ENCODE measurements around the gene GALNT18.
"Not testable (repeated sequence)": the region's sequence is repeated elsewhere in the genome, so short reads cannot be mapped to it uniquely, and the experiment has no call there.

GALNT18 gene

DNA sequence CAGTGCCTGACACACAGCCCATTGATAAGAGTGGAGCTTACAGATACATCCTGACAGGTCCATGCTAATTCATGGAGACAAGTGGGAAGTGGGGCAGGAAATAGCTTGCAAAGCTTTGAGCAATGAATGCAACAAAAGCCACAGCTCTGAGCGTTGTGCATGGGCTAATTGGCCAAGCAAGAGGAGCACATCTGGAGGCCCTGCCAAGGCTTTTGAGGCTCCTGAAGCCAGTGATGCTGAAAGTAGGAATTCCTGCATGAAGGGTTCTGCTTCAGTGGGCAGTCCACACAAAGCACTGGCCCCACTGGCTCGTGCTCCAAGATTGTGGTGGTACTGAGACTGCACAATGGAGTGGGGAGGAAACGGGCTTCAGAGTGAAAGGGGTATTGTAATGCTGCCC lies 164.9 kb downstream of the GALNT18 start:
- no peak for DNase-seq (ENCODE audit: extremely low spot score)
- ChIA-PET CTCF (no interaction called here), POLR2A (no interaction called here)
- TF ChIP-seq CTCF (IDR thresholded peaks at IDR 0.05; ENCODE audit: control extremely low read depth, extremely low read depth, low read depth, missing control alignments), result no peak

DNA sequence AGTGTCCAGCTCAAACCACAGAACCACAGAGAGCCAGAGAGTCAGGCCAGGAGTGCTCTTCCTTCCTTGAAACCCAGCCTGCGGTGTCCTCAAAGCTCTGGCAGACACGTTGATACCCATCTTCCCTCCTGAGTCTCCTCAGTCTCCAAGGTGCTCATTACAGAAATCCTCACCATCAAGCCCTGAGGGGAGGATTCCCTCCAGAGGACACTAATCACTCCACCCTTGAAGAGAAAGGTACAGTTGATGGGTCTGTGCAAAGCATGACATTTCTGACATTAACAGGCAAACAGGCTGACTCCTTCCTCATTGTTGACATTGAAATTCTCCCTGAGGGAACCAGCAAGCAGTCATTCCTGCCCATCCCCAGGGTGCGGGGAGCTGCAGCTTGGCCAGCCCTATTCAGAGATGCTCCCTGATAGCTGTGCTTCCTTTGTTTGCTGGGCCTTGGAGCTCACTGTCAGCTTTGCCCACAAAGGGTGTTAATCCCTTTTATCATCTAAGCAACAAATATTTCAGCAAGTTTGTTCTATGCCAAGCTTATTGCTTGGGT lies 167.1 kb downstream of the GALNT18 start:
- no peak for DNase-seq (ENCODE audit: extremely low spot score)
- ChIA-PET POLR2A (no interaction called here), CTCF (interaction anchor here (1.7 to 3.2 kb wide), 3 partner anchors 9 to 34 kb away, joined by 3 to 10 read pairs (median 8); no protein-coding TSS in a partner anchor)
- TF ChIP-seq CTCF (IDR thresholded peaks at IDR 0.05; ENCODE audit: control extremely low read depth, extremely low read depth, low read depth, missing control alignments), result no peak

- TF ChIP-seq CTCF (IDR thresholded peaks at IDR 0.05; ENCODE audit: control extremely low read depth, extremely low read depth, low read depth, missing control alignments), result no peak
- ChIA-PET POLR2A (no interaction called here), CTCF (interaction anchor here (0.7 to 1.7 kb wide), 3 partner anchors 15 to 23 kb away, joined by 3 to 4 read pairs (median 3); no protein-coding TSS in a partner anchor)
- DNase-seq (ENCODE audit: extremely low spot score), result peak; percentile 71
Measured at GRCh38 chr11:11451501-11452005, 170.3 kb downstream of the GALNT18 start.

DNA sequence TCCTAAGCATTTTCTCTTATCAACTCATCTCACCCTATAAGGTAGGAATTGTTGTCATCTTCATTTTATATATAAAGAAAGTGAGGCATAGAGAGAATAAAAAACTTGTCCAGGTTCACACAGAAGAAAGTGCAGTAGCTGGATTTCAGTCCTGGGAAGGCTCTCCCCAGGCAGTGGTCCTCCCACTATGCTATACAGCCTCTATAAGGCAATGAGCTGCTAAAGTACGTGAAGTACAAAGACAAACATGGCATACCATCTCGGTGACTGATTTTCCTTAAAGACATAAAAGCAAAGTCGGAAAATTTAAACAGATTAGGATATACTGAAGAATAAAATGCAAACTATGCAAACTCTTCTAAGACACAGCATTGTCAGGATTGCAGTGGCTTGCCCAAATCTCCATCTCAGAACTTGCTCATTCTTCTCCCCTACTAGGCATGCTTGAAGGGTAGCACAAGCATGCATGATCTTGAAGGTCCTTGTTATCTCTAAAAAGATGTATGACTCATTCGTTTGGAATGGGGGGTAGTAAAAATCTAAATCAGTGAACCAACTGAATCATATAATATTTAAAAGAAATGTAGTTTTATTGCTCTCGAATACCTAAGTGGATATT lies 171.0 kb downstream of the GALNT18 start:
- DNase-seq (ENCODE audit: extremely low spot score), result no peak
- POLR2A ChIA-PET, result no interaction called here
- CTCF ChIA-PET, result interaction anchor here (1.4 to 1.7 kb wide), 2 partner anchors 10 to 23 kb away, joined by 4 to 6 read pairs; no protein-coding TSS in a partner anchor
- no peak for TF ChIP-seq CTCF (IDR thresholded peaks at IDR 0.05; ENCODE audit: control extremely low read depth, extremely low read depth, low read depth, missing control alignments)

DNA sequence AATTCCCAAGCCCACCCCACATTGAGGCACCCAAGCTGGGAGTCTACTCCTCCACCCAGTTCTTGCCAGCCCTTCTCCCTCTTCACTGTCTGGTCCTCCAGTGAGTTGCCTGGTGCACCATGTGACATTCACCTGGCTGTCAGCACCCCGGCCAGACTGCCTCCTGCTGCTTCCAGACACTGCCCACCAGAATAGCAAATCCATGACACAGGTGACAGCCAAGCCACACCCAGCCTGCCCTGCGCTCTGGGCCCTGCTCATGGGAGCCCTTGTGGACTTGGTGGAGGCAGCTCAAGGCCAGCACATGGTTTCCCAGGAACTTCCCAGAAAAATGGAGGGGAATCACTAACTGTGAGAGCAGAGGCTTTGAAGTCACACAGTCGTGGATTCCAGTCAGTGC lies 172.5 kb downstream of the GALNT18 start:
- TF ChIP-seq CTCF (IDR thresholded peaks at IDR 0.05; ENCODE audit: control extremely low read depth, extremely low read depth, low read depth, missing control alignments), result no peak
- no peak for DNase-seq (ENCODE audit: extremely low spot score)
- POLR2A ChIA-PET, result no interaction called here
- CTCF ChIA-PET, result no interaction called here

GRCh38 chr11:11448626-11449025 lies 173.2 kb downstream of the GALNT18 start:
- ChIA-PET POLR2A (no interaction called here), CTCF (interaction anchor here (1.0 kb wide), 1 partner anchor 28 kb away, joined by 3 read pairs; no protein-coding TSS in a partner anchor)
- TF ChIP-seq CTCF (IDR thresholded peaks at IDR 0.05; ENCODE audit: control extremely low read depth, extremely low read depth, low read depth, missing control alignments), result no peak
- DNase-seq (ENCODE audit: extremely low spot score), result no peak

GRCh38 chr11:11447601-11448000 lies 174.2 kb downstream of the GALNT18 start:
- POLR2A ChIA-PET; DNase-seq (ENCODE audit: extremely low spot score): not testable (repeated sequence)
- CTCF ChIA-PET, result interaction anchor here (1.0 to 3.4 kb wide), 2 partner anchors 7 to 11 kb away, joined by 3 to 10 read pairs; no protein-coding TSS in a partner anchor
